Mesenchymal stem cell (in vitro differentiated cells and primary cell): ENCODE data around the gene MYL9.

Source experiments
- DNase-seq: peaks from one replicate; pipeline ENCODE4 v3.0.0-alpha.2; 2013
- H2AFZ ChIP-seq: one replicate; pipeline ENCODE4 v1.6.1; 2013; ENCODE audit warnings: low read depth, mild to moderate bottlenecking, control low read depth, inconsistent platforms, low read length, moderate library complexity
- H2AK5ac ChIP-seq: 2 replicates; pipeline ENCODE4 v1.6.1; 2013; ENCODE audit warnings: low read length, moderate library complexity, mild to moderate bottlenecking, inconsistent platforms; ENCODE audit not compliant: severe bottlenecking
- H2BK120ac ChIP-seq: one replicate; pipeline ENCODE4 v1.6.1; 2013; ENCODE audit warnings: low read depth, mild to moderate bottlenecking, inconsistent platforms, low read length, moderate library complexity
- H2BK12ac ChIP-seq, 2 experiments: one replicate each; pipeline ENCODE4 v1.6.1; 2013; ENCODE audit warnings: inconsistent platforms in 2 of 2, low read length in 2 of 2, mild to moderate bottlenecking in 2 of 2, moderate library complexity in 2 of 2, control low read depth in 1 of 2
- H2BK15ac ChIP-seq: one replicate; pipeline ENCODE4 v1.6.1; 2013; ENCODE audit warnings: mild to moderate bottlenecking, low read depth, inconsistent platforms; ENCODE audit not compliant: poor library complexity, severe bottlenecking
- H2BK5ac ChIP-seq: 2 replicates; pipeline ENCODE4 v1.6.1; 2013; ENCODE audit warnings: low read depth, mild to moderate bottlenecking, low read length, control low read depth, inconsistent platforms; ENCODE audit not compliant: poor library complexity, severe bottlenecking
- H3K14ac ChIP-seq, 2 experiments: one replicate each; pipeline ENCODE4 v1.6.1; 2013; ENCODE audit warnings: inconsistent platforms in 2 of 2, low read length in 2 of 2, control low read depth in 1 of 2, mild to moderate bottlenecking in 1 of 2, moderate library complexity in 1 of 2
- H3K18ac ChIP-seq, 2 experiments: one replicate each; pipeline ENCODE4 v1.6.1; 2013; ENCODE audit warnings: inconsistent platforms in 2 of 2, low read length in 2 of 2, control low read depth in 1 of 2, low read depth in 1 of 2, mild to moderate bottlenecking in 1 of 2
- H3K23ac ChIP-seq, 2 experiments: one replicate each; pipeline ENCODE4 v1.6.1; 2013; ENCODE audit warnings: inconsistent platforms in 2 of 2, low read length in 2 of 2, mild to moderate bottlenecking in 2 of 2, moderate library complexity in 2 of 2, control low read depth in 1 of 2
- H3K27ac ChIP-seq: 2 replicates; pipeline ENCODE4 v1.5.1; 2013; ENCODE audit warnings: mild to moderate bottlenecking, moderate library complexity, low read length, control low read depth, inconsistent platforms; ENCODE audit not compliant: poor library complexity, severe bottlenecking
- H3K27me3 ChIP-seq, 2 experiments: 2 replicates each; pipeline versions ENCODE4 v1.6.1 to v1.7.0; 2013; ENCODE audit warnings: low read length in 2 of 2, mild to moderate bottlenecking in 2 of 2, moderate library complexity in 2 of 2, control low read depth in 1 of 2, inconsistent platforms in 1 of 2; ENCODE audit not compliant: control insufficient read depth in 1 of 2, insufficient read depth in 1 of 2
- H3K36me3 ChIP-seq, 2 experiments: 2 replicates each; pipeline versions ENCODE4 v1.6.1 to v1.7.0; 2013; ENCODE audit warnings: low read length in 2 of 2, control low read depth in 1 of 2, inconsistent platforms in 1 of 2, low read depth in 1 of 2, mild to moderate bottlenecking in 1 of 2; ENCODE audit not compliant: insufficient read depth in 2 of 2, control insufficient read depth in 1 of 2
- H3K4ac ChIP-seq, 2 experiments: one replicate each; pipeline ENCODE4 v1.6.1; 2013; ENCODE audit warnings: inconsistent platforms in 2 of 2, low read length in 2 of 2, mild to moderate bottlenecking in 2 of 2, moderate library complexity in 2 of 2, control low read depth in 1 of 2, low read depth in 1 of 2
- H3K4me1 ChIP-seq: 2 replicates; pipeline ENCODE4 v1.6.1; 2013; ENCODE audit warnings: low read depth, low read length, control low read depth; ENCODE audit not compliant: control insufficient read depth, insufficient read depth
- H3K4me2 ChIP-seq: 2 replicates; pipeline ENCODE4 v1.6.1; 2013; ENCODE audit warnings: low read length, mild to moderate bottlenecking, inconsistent platforms; ENCODE audit not compliant: poor library complexity, severe bottlenecking
- H3K4me3 ChIP-seq, 2 experiments: 2 replicates each; pipeline versions ENCODE4 v1.5.1 to v1.7.0; 2013; ENCODE audit warnings: low read length in 2 of 2, mild to moderate bottlenecking in 2 of 2, control low read depth in 1 of 2, low read depth in 1 of 2; ENCODE audit not compliant: insufficient read depth in 1 of 2
- H3K79me1 ChIP-seq: replicated peaks from 2 replicates; pipeline ENCODE4 v1.6.1; 2013; ENCODE audit warnings: mild to moderate bottlenecking, control low read depth, low read length, inconsistent platforms; ENCODE audit not compliant: poor library complexity, severe bottlenecking
- H3K9ac ChIP-seq: 2 replicates; pipeline ENCODE4 v1.7.0; 2013; ENCODE audit warnings: mild to moderate bottlenecking, low read length, moderate library complexity
- H3K9me3 ChIP-seq: 2 replicates; pipeline ENCODE4 v1.7.0; 2013; ENCODE audit warnings: mild to moderate bottlenecking, low read length; ENCODE audit not compliant: control insufficient read depth
- H4K8ac ChIP-seq: one replicate; pipeline ENCODE4 v1.6.1; 2013; ENCODE audit warnings: inconsistent platforms, mild to moderate bottlenecking, low read length, moderate library complexity
- H4K91ac ChIP-seq: one replicate; pipeline ENCODE4 v1.6.1; 2013; ENCODE audit warnings: mild to moderate bottlenecking, low read length, inconsistent platforms
- WGBS: methylation state at CpG from one replicate; pipeline ENCODE4 v1.1.7; 2013; ENCODE audit warnings: mixed read lengths; 5-methylcytosine and 5-hydroxymethylcytosine counted together

Gene MYL9

GRCh38 chr20:36573103-36573797 lies 31.9 kb downstream of the MYL9 start, which contains the start of gene TGIF2:
TGIF2 (plus strand) TSS chr20:36573597; CDS start chr20:36578775, 5,178 bp downstream.
- Histone ChIP-seq H3K9me3 (no peaks in the 10 kb centered on the region), H3K79me1 (no peaks in the 10 kb centered on the region), H2AK5ac (peak within 1 kb of the TSS; percentile 49), H2BK120ac (peak within 1 kb of the TSS; percentile 92), H3K14ac (peak within 1 kb of the TSS; percentile 78 to 90), H4K91ac (peak within 1 kb of the TSS; percentile 67), H3K9ac (peak within 1 kb of the TSS; percentile 62), H3K4me2 (peak within 1 kb of the TSS; percentile 77), H3K4me1 (peaks cover 26% of the 10 kb centered on the region), H2BK5ac (no peak within 1 kb of the TSS), H3K27me3 (no peaks in the 10 kb centered on the region), H3K4me3 (peak within 1 kb of the TSS; percentile 71 to 76), H3K36me3 (no peaks in the 10 kb centered on the region), H2AFZ (peak within 1 kb of the TSS; percentile 81), H3K18ac (peak within 1 kb of the TSS; percentile 95 to 96), H2BK12ac (peak within 1 kb of the TSS in 1 of 2 experiments; percentile 96), H2BK15ac (peak within 1 kb of the TSS; percentile 88), H3K27ac (peak within 1 kb of the TSS; percentile 72), H3K23ac (peak within 1 kb of the TSS; percentile 22 to 92), H3K4ac (peak within 1 kb of the TSS; percentile 81 to 89), H4K8ac (peak within 1 kb of the TSS; percentile 99)
- DNase-seq, result peak; percentile 84
- 2% methylated on average over 42 of the region's 80 CpGs for WGBS

- H2BK120ac ChIP-seq, result peak overlapping the region; percentile 92
- H3K4me3 ChIP-seq, result peak overlapping the region; percentile 71 to 76
- peak overlapping the region; percentile 81 to 89 for H3K4ac ChIP-seq
- peak overlapping the region; percentile 66 to 78 for H3K14ac ChIP-seq
- H3K4me2 ChIP-seq, result peak overlapping the region; percentile 77
- H4K91ac ChIP-seq, result no peak overlapping the region
- H3K23ac ChIP-seq, result peak overlapping the region; percentile 22 to 92
- peak overlapping the region; percentile 69 for H4K8ac ChIP-seq
- H2AFZ ChIP-seq, result no peak overlapping the region
- no peak overlapping the region for H2BK5ac ChIP-seq
- H3K79me1 ChIP-seq, result peaks cover 3% of the 10 kb centered on the region
- H3K9ac ChIP-seq, result peak overlapping the region; percentile 62
- H3K27me3 ChIP-seq, result no peaks in the 10 kb centered on the region
- H2BK12ac ChIP-seq, result peak overlapping the region in 1 of 2 experiments; percentile 38
- H3K4me1 ChIP-seq, result peaks cover 26% of the 10 kb centered on the region
- H3K18ac ChIP-seq, result peak overlapping the region; percentile 61 to 95
- no peaks in the 10 kb centered on the region for H3K9me3 ChIP-seq
- peaks cover 0 to 5% of the 10 kb centered on the region in 2 experiments for H3K36me3 ChIP-seq
- H3K27ac ChIP-seq, result peak overlapping the region; percentile 41
- no peak overlapping the region for H2AK5ac ChIP-seq
- 2% methylated on average over 27 of the region's 53 CpGs for WGBS
- H2BK15ac ChIP-seq, result peak overlapping the region; percentile 88
- peak; percentile 47 for DNase-seq
These were observed 32.6 kb downstream of the MYL9 start for GRCh38 chr20:36573798-36574365.

- H3K4me2 ChIP-seq, result peak overlapping the region; percentile 77
- H2AK5ac ChIP-seq, result no peak overlapping the region
- no peak overlapping the region for H4K91ac ChIP-seq
- H4K8ac ChIP-seq, result peak overlapping the region; percentile 45
- no peaks in the 10 kb centered on the region for H3K9me3 ChIP-seq
- H3K27me3 ChIP-seq, result no peaks in the 10 kb centered on the region
- H3K4me3 ChIP-seq, result peak overlapping the region; percentile 71 to 76
- peak overlapping the region; percentile 37 to 61 for H3K18ac ChIP-seq
- peak overlapping the region; percentile 20 for H2AFZ ChIP-seq
- peak; percentile 72 for DNase-seq
- H3K4ac ChIP-seq, result peak overlapping the region; percentile 81 to 89
- H2BK120ac ChIP-seq, result peak overlapping the region; percentile 92
- under 1% methylated on average over 58 of the region's 69 CpGs for WGBS
- peak overlapping the region; percentile 67 for H2BK5ac ChIP-seq
- H3K9ac ChIP-seq, result no peak overlapping the region
- peaks cover 6% of the 10 kb centered on the region for H3K79me1 ChIP-seq
- H3K23ac ChIP-seq, result peak overlapping the region in 1 of 2 experiments; percentile 97
- H3K14ac ChIP-seq, result peak overlapping the region; percentile 70 to 78
- H3K4me1 ChIP-seq, result peaks cover 26% of the 10 kb centered on the region
- peaks cover 0 to 7% of the 10 kb centered on the region in 2 experiments for H3K36me3 ChIP-seq
- H3K27ac ChIP-seq, result peak overlapping the region; percentile 64
- peak overlapping the region; percentile 88 for H2BK15ac ChIP-seq
- peak overlapping the region; percentile 21 to 55 for H2BK12ac ChIP-seq
These were observed 33.2 kb downstream of the MYL9 start for GRCh38 chr20:36574366-36575135.
